Suppressor macrophage treated with lipopolysaccharide for 1 hour (primary cell): ENCODE results near the gene ERC1.
"Not testable (repeated sequence)": the region's sequence is repeated elsewhere in the genome, so short reads cannot be mapped to it uniquely, and the experiment has no call there.

Experiments used
- DNase-seq, 3 donors: peaks; one replicate each; pipeline ENCODE4 v3.0.0-alpha.2; 2020 to 2022

The ERC1 gene

GRCh38 chr12:1197264-1198018 is 206.4 kb downstream of the ERC1 start:
- no peak for DNase-seq

GRCh38 chr12:1198854-1199253 is 207.8 kb downstream of the ERC1 start:
- not testable (repeated sequence) for DNase-seq

DNA sequence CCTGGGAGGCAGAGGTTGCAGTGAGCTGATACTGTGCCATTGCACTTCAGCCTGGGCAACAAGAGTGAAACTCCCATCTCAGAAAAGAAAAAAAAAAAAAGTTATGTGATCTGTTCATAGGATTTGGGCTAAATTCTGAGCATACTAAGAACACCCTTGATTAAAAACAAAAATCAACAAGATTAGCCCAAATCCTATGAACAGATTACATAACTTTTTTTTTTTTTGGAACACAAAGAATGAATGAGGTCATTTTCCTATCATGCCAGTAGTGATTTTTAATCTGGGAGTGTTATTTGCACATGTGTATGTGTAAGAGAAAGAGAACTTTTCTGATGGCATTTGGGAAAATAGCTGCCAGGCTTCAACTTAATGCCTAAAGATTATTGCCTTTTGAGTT is 208.7 kb downstream of the ERC1 start:
- no peak for DNase-seq

GRCh38 chr12:1201030-1201429 is 210.0 kb downstream of the ERC1 start:
- no peak for DNase-seq

- DNase-seq, result peak in 1 of 3 donors; percentile 5
Observed at GRCh38 chr12:1201886-1202285, 210.9 kb downstream of the ERC1 start.

GRCh38 chr12:1203735-1204019 is 212.7 kb downstream of the ERC1 start:
- no peak for DNase-seq

DNA sequence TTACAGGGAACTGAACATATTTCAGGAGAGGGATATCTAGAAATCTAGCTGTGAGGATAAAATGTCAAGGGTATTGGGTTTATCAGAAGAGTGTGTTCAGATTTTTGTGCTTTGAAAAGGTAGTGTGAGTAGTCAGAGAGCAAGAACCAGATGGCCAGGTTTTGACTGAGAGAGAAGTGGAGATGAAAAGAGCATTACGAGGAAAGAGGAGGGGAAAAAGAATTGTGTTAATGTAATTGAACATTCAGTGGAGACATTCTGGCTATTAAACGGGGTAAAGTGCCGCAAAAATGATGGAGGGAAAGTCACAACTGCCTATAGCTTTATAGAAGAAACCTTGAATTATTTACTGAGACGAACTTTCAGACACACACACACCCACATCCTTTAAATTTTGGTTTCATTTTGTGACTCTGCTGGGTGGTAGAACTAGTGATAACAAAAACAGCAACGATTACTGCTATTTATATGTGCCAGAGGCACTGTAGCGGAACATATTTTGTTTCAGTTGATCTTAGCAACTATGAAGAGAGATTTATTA is 213.6 kb downstream of the ERC1 start:
- peak in 2 of 3 donors; percentile 1 to 8 for DNase-seq

GRCh38 chr12:1205512-1206060 is 214.6 kb downstream of the ERC1 start:
- no peak for DNase-seq

- DNase-seq, result no peak
Observed at GRCh38 chr12:1206118-1206734, 215.2 kb downstream of the ERC1 start.

- DNase-seq, result no peak
Observed at GRCh38 chr12:1207276-1207675, 216.3 kb downstream of the ERC1 start.

- not testable (repeated sequence) for DNase-seq
Observed at GRCh38 chr12:1208719-1209118, 217.7 kb downstream of the ERC1 start.

DNA sequence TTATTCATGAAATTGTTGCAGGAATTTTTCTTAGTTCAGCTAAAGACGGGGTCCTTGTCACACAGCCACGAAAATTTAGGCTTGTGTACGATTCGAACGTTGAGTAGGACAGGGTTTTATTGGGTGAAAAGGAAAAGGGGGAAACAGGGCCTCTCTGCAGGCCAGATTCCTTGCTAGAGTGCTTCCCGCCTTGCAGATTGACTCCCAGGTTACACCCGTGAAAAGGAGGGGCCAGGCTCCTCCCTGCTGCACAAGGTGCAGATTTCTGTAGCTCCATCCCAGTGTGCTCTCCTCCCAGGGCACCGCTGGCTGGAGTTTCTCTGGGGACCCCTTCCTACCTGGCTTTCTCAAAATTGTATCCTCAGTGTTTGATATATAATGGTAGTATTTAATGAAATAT is 221.5 kb downstream of the ERC1 start:
- no peak for DNase-seq

DNA sequence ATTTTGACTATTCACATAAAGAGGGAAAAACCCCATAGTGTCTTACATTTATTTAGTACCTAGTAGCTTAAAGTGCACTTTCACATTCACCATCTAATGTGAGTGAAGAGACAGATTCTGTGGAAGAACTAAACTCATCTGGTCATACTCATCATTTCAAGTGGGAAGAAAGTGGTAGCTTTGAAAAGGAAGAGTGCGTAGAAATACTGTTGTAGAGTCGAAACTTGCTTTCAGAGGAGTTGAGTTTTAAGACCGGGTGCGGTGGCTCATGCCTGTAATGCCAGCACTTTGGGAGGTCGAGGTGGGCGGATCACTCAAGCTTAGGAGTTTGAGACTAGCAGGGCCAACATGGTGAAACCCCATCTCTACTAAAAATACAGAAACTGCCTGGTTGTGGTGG is 222.2 kb downstream of the ERC1 start:
- no peak for DNase-seq

GRCh38 chr12:1213618-1214205 is 222.7 kb downstream of the ERC1 start:
- no peak for DNase-seq

DNA sequence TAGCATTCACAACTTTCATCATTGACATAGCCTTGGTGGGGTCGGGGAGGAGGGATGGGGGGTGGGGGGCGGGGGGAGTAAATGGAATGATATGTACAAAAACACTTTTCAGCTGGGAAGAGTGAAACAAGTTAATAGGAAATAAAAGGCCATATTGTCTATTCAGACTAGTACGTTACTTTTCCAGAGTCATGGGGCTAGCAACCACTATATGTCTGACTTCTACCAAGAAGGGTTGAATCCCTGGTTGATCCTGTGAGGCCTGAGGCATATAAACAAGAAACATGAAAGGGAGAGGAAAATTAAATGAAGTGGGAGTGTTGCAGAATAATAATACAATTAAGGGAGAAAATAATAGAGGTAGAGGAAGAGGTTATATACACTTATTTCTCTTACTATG is 225.5 kb downstream of the ERC1 start:
- DNase-seq, result no peak

DNA sequence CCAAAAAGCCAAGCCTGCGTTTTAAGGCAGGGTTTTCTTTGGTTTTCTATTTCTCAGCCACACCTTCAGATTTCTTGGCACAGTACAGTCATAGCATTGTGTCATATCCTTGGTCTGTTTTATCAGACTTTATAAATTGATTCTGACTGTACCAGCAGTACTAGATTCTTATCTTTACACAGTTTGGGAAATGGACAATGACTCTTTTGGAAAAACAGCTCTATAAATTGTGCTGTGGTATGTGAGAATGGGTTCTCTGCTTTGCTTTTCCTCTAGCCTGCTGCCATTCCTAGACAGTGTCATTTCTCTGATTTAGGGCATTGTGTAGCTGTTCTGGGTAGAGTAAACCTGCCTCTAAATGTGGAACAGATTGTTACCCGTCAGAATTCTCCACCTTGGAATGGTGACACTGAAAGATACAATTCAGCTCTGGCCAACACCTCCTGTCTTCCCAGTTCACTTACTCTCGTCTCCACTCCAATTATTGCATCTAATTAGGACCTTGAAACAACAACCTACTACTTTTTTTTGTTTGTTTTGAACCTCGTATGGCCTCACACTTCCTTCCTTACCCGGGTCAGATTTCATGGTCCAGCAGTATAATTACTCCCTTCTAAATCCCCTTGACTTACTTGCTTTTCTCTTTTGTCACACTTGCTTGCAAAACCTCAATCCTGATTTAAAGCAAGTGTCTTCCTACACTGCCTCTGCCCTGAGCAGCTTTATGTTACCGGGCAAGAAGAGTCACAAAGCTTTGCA is 226.3 kb downstream of the ERC1 start:
- DNase-seq, result peak in 2 of 3 donors; percentile 7 to 23

- no peak for DNase-seq
Observed at GRCh38 chr12:1218369-1218768, 227.3 kb downstream of the ERC1 start.

GRCh38 chr12:1220127-1221092 is 229.4 kb downstream of the ERC1 start:
- DNase-seq, result no peak

- no peak for DNase-seq
Observed at GRCh38 chr12:1222858-1223639, 232.0 kb downstream of the ERC1 start.

DNA sequence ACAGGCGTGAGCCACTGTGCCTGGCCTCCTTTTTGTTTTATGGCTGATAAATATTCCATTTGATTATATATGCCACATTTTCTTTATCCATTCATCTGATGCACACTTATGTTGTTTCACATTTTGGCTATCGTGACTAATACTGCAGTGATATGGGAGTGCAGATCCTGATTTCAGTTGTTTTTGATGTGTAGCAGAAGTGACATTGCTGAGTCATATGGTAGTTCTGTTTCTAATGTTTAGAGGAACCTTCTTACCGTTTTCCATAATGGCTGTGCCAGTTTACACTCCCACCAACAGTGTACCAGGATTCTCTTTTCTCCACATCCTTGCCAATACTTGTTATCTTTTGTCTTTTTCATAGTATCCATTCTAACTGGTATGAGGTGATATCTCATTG is 235.9 kb downstream of the ERC1 start:
- DNase-seq, result peak; percentile 14 to 60 (median 53)

- no peak for DNase-seq
Observed at GRCh38 chr12:1234073-1234472, 243.1 kb downstream of the ERC1 start.
